ENCODE results near the gene MRPL47. TPM values are rescaled to one million over a fixed set of nuclear protein-coding genes. Genes with fewer than 3 reads are reported as not detected.

The MRPL47 gene
- total RNA-seq, 1 donor from 2014 or later: 65.5 TPM

Other genes starting within 250 kb of the MRPL47 start
- gene GNB4, start 153.2 kb downstream of the MRPL47 start, total RNA-seq: 13.9 and 15.4 TPM in 2 replicates
- gene ACTL6A, start 41.7 kb downstream of the MRPL47 start, total RNA-seq: 113 and 117 TPM in 2 replicates
- gene NDUFB5, start 156 bp upstream of the MRPL47 start, total RNA-seq: 81.5 and 86.1 TPM in 2 replicates
- 11.1 and 11.3 TPM in 2 replicates for gene USP13, start 48.4 kb upstream of the MRPL47 start, total RNA-seq

All from activated T-helper 1 cell treated with anti-CD3 and anti-CD28 coated beads, Interleukin-12 subunit alpha, Interleukin-12 subunit beta, Interleukin-2, Interleukin-4 antibody, amounts not matched to agents 30 ng/mL and 10 ng/mL and 1 ng/mL, durations not matched to agents 14 hours and 24 hours and 36 hours (primary cell).